ENCODE data around the gene SLC2A13. TPM values are rescaled to one million over a fixed set of nuclear protein-coding genes. Genes with fewer than 3 reads are reported as not detected.

Gene SLC2A13
- total RNA-seq, 1 donor from 2014 or later = 3.9 TPM

DNA sequence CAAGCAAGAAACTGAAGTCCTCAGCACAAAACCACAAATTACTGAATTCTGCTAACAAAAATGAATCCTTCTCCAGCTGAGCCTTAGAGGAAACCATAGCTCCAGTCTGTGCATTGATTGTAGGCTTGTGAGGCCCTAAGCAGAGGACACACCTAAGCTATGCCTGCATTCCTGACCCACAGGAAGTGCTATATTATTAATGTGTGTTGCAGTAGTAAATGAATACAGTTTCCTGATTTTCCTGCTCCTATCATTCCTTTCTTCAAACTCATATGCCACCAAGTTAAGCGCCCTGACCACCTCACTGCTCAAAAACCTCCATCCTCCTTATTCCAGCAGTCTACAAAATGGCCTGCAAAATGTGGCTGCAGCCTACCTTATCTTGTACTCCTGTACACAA, 334.4 kb downstream of the SLC2A13 start:
- TF ChIP-seq, protein P1, sequence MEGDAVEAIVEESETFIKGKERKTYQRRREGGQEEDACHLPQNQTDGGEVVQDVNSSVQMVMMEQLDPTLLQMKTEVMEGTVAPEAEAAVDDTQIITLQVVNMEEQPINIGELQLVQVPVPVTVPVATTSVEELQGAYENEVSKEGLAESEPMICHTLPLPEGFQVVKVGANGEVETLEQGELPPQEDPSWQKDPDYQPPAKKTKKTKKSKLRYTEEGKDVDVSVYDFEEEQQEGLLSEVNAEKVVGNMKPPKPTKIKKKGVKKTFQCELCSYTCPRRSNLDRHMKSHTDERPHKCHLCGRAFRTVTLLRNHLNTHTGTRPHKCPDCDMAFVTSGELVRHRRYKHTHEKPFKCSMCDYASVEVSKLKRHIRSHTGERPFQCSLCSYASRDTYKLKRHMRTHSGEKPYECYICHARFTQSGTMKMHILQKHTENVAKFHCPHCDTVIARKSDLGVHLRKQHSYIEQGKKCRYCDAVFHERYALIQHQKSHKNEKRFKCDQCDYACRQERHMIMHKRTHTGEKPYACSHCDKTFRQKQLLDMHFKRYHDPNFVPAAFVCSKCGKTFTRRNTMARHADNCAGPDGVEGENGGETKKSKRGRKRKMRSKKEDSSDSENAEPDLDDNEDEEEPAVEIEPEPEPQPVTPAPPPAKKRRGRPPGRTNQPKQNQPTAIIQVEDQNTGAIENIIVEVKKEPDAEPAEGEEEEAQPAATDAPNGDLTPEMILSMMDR (IDR thresholded peaks at IDR 0.05; ENCODE audit: insufficient read depth, low read length, severe bottlenecking) = no peak
- DNase-seq (ENCODE audit: low read depth) (peak; percentile 22), FAIRE-seq (no peak)

DNA sequence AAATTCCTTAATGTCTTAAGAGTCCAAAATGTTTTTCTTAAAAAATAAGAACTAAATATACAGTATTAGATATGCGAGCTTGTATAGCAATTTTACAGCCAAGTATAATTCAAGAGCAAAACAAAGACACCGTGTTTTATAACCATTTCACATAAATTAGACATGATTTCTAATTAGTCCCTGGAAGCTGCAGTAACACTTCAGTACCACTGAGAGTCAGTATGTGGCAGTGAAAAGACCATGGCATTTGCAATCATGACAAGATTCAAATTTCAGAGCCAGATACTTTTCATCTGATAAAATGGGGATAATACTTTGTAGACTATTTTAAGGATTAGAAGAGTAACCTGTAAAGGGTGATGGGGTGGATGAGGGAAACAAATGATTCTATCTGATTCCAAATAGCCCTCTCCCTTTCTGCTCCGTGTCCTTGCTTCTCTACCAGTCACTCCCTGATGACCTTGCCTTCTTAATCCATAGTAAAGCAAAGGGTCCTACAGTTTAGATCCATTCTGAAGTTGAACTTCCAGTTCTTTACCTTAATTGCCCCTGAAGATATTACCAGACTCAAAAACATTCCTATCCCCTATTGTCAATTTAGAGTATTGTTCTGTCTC, 340.8 kb downstream of the SLC2A13 start:
- Histone ChIP-seq H3K27me3 (ENCODE audit: control insufficient read depth, insufficient read depth, low read length) (no peaks in the 10 kb centered on the region), H3K36me3 (ENCODE audit: control insufficient read depth, insufficient read depth, low read length) (no peaks in the 10 kb centered on the region), H3K4me3 (ENCODE audit: low read depth, low read length) (no peak overlapping the region)
- TF ChIP-seq, protein P1 (IDR thresholded peaks at IDR 0.05; ENCODE audit: insufficient read depth, low read length, severe bottlenecking) = peak; percentile 63
- peak; percentile 51 for DNase-seq (ENCODE audit: low read depth)
- no peak for FAIRE-seq

More for the DNA sequence above, 334.4 kb downstream of the SLC2A13 start:
- Histone ChIP-seq H3K36me3 (ENCODE audit: control insufficient read depth, insufficient read depth, low read length) (no peaks in the 10 kb centered on the region), H3K4me3 (ENCODE audit: low read depth, low read length) (no peak overlapping the region), H3K27me3 (ENCODE audit: control insufficient read depth, insufficient read depth, low read length) (no peaks in the 10 kb centered on the region)

DNA sequence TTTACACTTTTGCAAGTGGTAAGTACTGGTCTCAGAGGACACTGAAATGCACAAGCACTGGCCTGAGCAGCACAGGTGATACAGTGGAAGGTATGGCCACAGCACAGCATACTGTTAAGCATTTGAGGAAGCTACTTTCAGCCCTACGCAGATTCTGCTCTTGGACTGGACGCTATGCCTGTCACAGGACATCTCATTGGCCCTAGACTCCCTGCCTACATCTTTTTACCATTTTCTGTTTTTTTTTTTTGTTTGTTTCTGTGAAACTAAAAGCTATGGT, 342.1 kb downstream of the SLC2A13 start:
- Histone ChIP-seq H3K36me3 (ENCODE audit: control insufficient read depth, insufficient read depth, low read length) (no peaks in the 10 kb centered on the region), H3K4me3 (ENCODE audit: low read depth, low read length) (no peak overlapping the region), H3K27me3 (ENCODE audit: control insufficient read depth, insufficient read depth, low read length) (no peaks in the 10 kb centered on the region)
- TF ChIP-seq, protein P1 (IDR thresholded peaks at IDR 0.05; ENCODE audit: insufficient read depth, low read length, severe bottlenecking) = no peak
- FAIRE-seq (no peak), DNase-seq (ENCODE audit: low read depth) (no peak)

DNA sequence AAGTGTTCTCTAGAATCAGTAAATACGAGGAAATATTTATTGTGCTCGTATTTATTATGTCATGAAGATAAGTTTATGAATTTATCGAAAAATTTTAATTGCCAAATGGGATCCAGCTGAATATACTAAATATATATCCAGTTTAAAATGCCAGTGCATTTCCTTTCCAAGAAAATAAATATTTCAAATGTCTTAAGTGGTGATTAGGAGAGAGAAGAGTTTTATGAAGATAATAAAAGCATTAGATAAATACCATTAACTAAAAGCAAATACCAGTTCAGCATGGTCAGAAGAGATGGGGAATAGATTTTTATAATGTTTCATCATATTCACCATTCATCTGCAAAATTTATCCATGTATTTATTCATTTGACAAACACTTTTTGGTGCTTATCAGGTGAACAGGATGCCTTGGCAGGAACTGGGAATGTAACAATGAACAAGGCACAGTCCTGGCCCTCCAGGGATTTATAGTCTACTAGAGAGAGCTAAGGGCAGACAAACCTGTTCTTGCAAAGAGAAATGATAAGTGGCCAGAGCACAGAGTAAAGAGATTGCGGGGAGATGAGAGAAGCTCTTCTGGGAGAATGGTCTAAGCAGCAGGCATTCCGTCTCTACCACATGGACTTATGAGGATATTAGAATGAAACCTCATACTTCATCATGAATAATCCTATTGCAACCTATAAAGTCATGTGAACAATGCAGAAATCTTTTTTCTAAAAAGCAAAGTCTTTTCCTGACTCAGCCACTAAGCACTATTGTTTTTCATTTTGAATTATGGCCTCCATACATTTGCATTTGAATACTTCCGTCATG, 342.6 kb downstream of the SLC2A13 start:
- no peak for DNase-seq (ENCODE audit: low read depth)
- no peak for FAIRE-seq
- TF ChIP-seq, protein P1 (IDR thresholded peaks at IDR 0.05; ENCODE audit: insufficient read depth, low read length, severe bottlenecking) = no peak

DNA sequence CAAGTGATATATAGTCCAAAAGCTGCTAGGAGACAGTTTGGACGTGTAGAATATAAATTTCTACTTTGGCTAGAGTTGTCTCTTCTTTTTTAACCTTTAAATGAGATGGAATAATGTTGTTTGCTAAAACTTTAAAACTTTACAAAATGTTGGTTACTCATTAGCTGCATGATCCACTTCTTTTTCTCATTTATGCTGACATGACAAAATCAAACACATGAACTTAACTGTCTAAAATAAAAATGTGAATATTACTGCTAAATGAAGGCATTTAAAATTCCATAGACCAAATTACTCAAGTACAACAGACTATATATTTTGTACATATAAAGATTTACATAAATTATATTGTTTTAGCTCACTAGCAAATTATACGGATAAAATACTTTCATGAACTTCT, 350.4 kb downstream of the SLC2A13 start:
- FAIRE-seq (no peak), DNase-seq (ENCODE audit: low read depth) (no peak)
- no peak overlapping the region for H3K4me3 ChIP-seq (ENCODE audit: low read depth, low read length)
- TF ChIP-seq, protein P1 (IDR thresholded peaks at IDR 0.05; ENCODE audit: insufficient read depth, low read length, severe bottlenecking) = no peak
- H3K36me3 ChIP-seq (ENCODE audit: control insufficient read depth, insufficient read depth, low read length) = no peaks in the 10 kb centered on the region
- H3K27me3 ChIP-seq (ENCODE audit: control insufficient read depth, insufficient read depth, low read length) = no peaks in the 10 kb centered on the region

More for the DNA sequence above, 342.6 kb downstream of the SLC2A13 start:
- no peaks in the 10 kb centered on the region for H3K36me3 ChIP-seq (ENCODE audit: control insufficient read depth, insufficient read depth, low read length)
- no peak overlapping the region for H3K4me3 ChIP-seq (ENCODE audit: low read depth, low read length)
- H3K27me3 ChIP-seq (ENCODE audit: control insufficient read depth, insufficient read depth, low read length) = no peaks in the 10 kb centered on the region
